HepG2 (cell line): ENCODE measurements around the gene KAT6B.

ENCODE experiments used
- EZH2 ChIP-seq: conservative IDR thresholded peaks from 2 replicates; pipeline ENCODE4 v1.6.1; 2012; ENCODE audit warnings: mild to moderate bottlenecking, low read depth, low read length, moderate library complexity
- HIVEP1 ChIP-seq: sonication (generic); formaldehyde crosslinking; IDR thresholded peaks from 2 replicates; pipeline ENCODE4 v1.4.0; 2020; ENCODE audit warnings: mild to moderate bottlenecking, missing genetic modification reagents
- SAFB2 ChIP-seq: sonication (generic); formaldehyde crosslinking; IDR thresholded peaks from 2 replicates; pipeline ENCODE4 v1.5.1; 2020; ENCODE audit warnings: missing genetic modification reagents, low read depth, mild to moderate bottlenecking, borderline replicate concordance
- SKI ChIP-seq: fragments of 450-650 bp; IDR thresholded peaks from one replicate; pipeline ENCODE4 v1.6.1; 2018; ENCODE audit warnings: mild to moderate bottlenecking; ENCODE audit not compliant: partially characterized antibody
- ZNF207 ChIP-seq: fragments of 450-650 bp; IDR thresholded peaks from 2 replicates; pipeline ENCODE4 v1.6.1; 2016; ENCODE audit warnings: antibody characterized with exemption, borderline replicate concordance
- ZNF841 ChIP-seq: sonication (generic); formaldehyde crosslinking; IDR thresholded peaks from 2 replicates; pipeline ENCODE4 v1.8.1; 2023; ENCODE audit warnings: missing genetic modification reagents, borderline replicate concordance

DNA sequence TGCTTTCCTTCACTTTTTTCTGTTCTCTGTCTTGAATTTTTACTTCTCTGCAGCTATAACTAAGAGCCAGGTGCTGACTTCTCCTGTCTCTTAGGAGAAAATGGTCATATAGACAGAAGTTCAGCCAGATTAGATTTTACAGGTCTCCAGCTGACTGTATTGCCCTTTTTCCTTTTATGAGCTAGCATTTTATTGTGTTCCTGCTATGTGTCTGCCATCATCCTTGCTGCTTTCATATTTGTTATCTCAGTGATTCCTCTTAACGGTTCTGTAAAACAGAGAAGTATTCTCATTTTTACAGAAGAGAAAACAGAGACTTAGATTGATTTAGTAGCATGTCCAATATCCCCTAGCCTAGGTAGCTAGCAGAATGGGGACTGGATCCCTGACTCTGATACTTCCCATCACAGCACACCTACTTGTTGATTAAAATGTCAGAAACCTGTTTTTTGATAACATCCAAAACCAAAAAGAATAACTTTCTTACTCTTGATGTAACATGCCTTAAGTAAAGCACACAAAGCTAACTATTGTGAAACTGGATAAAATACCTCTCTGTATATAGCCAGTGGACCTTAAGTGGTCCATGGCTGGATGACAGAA, 5.2 kb downstream of the KAT6B start:
- no peak for TF ChIP-seq ZNF841 (CRISPR knock-in tag)
- no peak for TF ChIP-seq EZH2
- no peak for TF ChIP-seq ZNF207
- no peak for TF ChIP-seq SAFB2 (CRISPR knock-in tag)
- no peak for TF ChIP-seq SKI
- no peak for TF ChIP-seq HIVEP1 (CRISPR knock-in tag)
